ENCODE results near the gene ADD3. TPM values are rescaled to one million over a fixed set of nuclear protein-coding genes. Genes with fewer than 3 reads are reported as not detected.
"Not testable (repeated sequence)": the region's sequence is repeated elsewhere in the genome, so short reads cannot be mapped to it uniquely, and the experiment has no call there.

The ADD3 gene
- total RNA-seq, 1 donor from 2014 or later, result 77.2 TPM

DNA sequence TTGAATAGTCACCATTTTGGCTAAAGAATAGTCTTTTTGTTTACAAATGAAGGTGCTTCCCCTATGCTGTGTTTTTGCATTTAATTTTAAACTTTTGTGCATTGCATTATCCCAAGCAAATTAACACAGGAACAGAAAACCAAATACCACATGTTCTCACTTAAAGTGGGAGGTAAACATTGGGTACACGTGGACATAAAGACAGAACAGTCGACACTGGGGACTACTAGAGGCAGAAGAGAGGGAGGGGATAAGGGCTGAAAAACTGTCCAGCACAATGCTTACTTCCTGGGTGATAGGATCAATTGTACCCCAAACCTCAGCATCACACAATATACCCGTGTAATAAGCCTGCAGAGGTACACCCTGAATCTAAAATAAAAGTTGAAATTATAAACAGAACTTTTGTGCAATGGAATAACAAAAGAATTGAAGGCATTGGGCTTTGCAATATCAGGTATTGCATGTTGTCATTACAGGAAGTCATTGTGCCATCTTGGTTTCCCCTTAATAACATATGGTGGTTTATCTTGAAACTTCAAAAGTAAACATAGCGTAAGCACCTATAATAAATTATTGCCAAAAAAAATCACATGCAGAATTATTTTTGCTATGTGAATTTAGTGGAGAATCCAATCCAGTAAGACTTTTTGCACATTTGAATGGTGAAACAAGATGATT lies 16.1 kb downstream of the ADD3 start:
- no peak for DNase-seq (ENCODE audit: low spot score)
- intact Hi-C loops (cut with DNase I), result no loop called here

DNA sequence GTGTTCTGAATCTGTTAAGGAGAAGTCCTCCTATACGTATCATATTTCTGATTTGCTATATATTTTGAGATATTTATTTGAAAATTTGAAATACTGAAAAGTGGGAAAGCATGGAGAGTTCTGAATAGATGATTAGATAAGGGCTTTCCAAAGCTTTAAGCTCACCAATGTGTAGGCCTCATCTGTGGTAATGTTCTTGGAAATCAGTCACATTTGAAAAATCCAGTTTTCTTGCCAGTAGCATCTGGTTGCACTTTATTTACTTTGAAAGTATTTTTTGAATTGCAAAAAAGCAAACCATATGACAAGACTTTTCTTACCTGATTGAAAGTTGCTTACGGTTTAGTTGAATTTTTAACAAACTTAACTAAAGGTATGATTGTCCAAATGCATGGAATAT lies 21.7 kb downstream of the ADD3 start:
- intact Hi-C loops (cut with DNase I), result no loop called here
- DNase-seq (ENCODE audit: low spot score), result no peak

DNA sequence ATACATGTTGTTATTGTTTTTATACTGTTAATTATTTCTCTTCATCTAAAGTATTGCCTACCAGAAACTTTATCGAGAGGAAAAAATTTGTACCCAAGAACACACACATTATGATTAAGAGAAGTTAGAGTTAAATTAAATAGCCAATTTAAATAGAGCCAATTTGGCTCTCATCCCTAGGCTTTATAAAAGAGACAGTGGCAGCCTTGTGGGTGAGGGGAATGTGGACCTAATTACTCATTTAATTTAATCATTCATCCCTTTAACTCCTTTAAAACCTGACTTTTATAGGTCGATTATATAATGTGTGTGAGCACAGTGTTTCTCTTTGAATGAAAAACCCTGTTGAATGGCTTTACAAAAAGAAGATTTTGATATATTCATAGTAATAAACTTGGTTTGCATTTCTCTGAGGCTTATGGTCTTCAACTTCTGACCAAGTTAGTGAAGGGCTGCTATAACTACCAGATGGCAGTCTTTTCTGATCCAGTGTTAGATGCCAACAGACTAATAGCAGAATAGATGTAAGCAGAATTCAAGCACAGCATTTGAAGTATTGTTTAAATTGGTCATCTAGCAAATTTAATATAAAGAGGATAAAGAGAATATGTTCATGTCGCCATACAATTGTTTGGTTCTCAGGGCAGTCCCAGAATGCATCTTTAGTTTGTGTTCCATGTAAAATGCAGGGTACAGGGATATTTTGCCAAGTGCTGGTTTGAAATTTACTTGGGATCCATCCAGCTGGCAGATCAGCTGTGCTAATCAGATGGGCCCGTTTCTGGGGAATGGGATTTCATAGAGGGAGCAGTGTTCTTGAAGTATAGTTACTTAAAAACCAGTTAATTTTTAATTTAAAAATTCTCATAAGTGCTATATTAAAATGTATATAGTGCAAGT lies 25.3 kb downstream of the ADD3 start:
- intact Hi-C loops (cut with DNase I), result no loop called here
- no peak for DNase-seq (ENCODE audit: low spot score)

DNA sequence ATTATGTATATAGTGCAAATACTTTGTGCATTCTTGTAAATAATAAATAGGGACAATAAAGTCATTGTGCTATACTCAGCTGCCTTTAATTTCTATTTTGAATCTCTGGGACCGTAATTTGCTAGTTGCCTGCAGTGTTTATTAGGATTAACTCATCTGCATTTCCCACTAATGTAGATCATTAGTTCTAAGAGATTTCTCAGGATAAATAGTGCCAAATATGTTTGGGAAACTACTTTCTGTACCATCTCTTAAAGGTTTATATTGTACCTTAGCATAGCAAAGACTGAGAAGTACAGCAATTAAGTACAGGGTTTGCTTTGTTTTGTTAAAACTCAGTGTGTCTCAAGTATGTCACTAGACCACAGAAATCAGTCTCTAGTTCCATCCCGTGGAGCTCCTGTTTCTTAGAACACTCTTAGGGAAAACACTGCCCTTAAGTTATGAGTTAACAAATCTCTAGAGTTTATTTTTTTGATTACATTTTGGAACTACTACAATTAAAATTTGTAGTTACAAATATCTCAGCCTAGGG lies 26.0 kb downstream of the ADD3 start:
- DNase-seq (ENCODE audit: low spot score), result no peak
- intact Hi-C loops (cut with DNase I), result no loop called here

DNA sequence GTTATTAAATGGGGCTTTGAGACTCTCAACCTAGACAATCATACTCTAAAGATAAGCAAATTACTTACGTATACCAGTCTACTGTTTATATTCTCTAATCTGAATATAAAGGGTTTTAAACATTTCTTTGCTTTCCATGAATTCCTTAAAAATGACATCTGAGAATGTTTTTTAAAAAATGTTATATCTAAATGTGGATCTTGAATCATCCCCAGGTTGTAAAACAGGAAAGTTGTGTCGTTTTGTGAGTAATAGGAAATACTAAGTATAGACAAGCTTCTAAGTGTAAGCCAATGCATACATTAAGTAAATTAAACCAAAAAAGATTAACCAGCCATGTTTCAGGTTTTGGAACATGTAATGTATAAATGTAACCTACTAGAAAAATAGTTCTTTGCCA lies 26.8 kb downstream of the ADD3 start:
- intact Hi-C loops (cut with DNase I), result no loop called here
- no peak for DNase-seq (ENCODE audit: low spot score)

DNA sequence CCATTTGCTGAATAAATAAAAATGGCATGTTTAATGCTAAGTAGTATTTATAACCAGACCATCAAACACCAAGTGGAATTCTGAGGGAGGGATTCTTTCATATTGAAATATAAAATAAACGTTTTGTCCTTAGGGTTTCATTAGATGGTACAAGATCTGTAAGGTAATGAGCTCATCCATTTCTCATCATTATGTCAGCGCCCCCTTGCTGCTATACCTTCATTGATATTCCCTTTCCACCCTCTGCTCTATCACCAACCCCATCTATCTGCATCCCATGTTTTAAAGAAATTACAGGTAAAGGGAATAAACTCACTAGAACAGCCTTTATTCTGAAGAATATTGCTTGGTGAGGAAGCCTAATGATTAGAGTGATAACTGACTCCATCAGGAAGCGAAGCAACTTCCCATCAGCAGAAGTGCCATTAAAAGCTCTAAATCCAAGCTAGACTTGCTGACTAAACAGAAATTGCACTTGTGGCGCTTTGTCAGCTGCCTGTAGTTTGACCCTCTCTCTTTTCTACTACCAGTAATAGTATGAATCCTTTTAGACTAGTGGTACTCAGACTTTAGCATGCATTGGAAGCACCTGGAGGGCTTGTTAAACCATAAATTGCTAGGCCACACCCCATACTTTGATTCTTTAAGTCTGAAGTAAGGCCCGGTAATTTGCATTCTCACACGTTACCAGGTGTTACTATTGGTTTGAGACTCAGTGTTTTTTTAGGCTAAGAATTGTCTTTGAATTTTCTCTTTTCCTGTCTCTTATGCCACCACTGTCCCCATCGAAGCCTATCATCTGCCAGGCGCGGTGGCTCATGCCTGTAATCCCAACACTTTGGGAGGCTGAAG lies 27.5 kb downstream of the ADD3 start:
- intact Hi-C loops (cut with DNase I), result no loop called here
- DNase-seq (ENCODE audit: low spot score), result no peak

DNA sequence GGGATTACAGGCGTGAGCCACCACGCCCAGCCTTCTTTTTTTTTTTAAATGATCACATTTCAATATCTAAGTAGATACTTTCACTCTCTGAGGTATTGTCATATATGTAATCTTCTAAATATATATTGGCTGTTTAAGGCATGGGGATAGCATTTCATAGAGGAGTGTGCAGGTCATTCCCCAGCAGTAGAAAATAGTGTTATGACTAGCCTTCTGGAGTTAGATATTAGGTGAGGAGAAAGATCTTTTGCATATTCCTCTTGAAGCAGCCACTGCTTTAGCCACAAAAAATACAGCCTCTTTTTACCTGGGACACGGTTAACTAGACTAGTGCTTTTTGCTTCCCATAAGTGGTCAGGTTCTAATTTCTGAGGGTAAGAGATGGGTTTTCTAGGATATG lies 28.9 kb downstream of the ADD3 start:
- no peak for DNase-seq (ENCODE audit: low spot score)
- intact Hi-C loops (cut with DNase I), result no loop called here

DNA sequence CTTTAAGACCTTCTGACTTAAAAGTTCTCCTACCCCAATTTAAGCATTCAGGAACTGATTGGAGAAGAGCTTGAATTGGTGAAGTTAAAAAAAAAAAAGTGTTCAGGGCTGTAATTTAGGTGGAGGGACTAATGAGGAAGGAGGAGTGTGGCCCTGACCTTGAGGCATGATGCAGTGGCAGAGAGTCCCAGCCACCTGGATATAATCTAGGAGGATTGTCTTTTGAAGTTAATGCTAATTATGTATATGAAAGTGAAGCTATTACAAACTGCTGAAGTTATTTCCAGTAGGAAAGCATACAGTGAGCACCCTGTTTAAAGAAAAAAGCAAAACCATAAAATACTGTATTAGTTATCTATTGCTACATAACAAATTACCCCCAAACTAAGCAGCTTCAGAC lies 31.5 kb downstream of the ADD3 start:
- no peak for DNase-seq (ENCODE audit: low spot score)
- intact Hi-C loops (cut with DNase I), result no loop called here

DNA sequence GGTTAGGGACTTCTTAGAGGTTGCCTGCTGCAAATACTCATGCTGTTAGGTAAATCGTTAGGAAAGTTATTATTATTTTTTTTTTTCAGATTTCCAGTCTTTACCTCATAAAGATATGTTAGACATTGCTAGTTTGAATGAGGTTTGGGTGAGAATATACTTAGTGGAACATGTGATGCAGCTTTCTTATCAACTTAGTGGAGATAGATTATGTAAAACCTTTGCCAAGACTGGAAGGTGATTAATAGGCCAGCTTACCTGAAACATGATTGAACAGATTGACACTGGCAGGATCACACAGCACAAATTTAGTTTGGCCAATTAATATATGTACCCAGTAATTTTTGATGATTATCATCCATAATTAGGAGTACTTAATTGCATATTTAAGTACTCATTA lies 32.3 kb downstream of the ADD3 start:
- no peak for DNase-seq (ENCODE audit: low spot score)
- intact Hi-C loops (cut with DNase I), result no loop called here

DNA sequence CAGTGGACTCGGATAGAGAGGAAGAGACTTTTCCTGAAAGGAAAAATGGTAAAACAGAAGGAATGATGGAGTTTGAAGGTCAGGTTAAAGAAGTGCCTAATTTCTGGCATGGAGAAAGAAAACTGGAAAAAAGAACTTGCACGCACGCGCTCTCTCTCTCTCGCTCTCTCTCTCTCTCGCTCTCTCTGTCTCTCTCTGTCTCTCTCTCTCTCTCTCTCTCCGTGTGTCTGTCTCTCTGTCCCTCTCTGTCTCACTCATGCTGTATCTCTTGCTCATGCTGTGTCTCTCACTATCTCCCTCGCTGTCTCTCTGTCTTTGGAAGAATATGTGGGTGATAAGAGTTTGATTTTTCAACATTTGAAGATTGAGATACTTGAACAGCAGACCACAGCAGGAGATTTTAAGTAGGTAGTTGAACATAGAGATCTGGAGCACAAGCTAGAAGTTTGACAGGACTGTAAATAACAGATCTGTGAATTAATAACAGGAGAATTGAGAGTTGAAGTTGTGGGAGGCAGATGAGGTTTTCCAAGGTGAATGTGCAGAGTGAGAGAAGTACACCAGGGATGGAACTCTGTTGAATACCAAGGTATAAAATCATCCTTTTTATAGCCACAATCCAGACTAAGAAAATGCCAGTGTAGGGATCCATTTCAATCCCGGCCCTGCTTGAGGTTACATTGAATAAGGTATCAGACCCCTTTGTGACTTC lies 33.1 kb downstream of the ADD3 start:
- intact Hi-C loops (cut with DNase I), result no loop called here
- DNase-seq (ENCODE audit: low spot score), result no peak

DNA sequence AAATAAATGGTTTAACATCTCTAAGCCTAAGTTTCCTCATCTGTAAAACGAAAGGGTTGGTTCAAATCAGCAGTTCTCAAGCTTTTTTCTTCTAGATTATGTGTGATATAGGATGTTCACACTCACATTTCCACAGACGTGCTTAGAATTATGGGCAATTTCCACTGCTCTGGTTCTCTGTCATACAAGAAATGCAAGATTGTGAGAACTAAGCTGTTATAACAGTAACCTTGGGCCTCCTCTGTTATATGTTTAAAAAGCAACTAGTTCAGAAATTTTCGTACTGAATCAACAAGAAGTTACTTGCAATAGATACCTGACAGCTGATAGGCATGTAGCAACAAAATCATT lies 33.7 kb downstream of the ADD3 start:
- no peak for DNase-seq (ENCODE audit: low spot score)
- intact Hi-C loops (cut with DNase I), result no loop called here

DNA sequence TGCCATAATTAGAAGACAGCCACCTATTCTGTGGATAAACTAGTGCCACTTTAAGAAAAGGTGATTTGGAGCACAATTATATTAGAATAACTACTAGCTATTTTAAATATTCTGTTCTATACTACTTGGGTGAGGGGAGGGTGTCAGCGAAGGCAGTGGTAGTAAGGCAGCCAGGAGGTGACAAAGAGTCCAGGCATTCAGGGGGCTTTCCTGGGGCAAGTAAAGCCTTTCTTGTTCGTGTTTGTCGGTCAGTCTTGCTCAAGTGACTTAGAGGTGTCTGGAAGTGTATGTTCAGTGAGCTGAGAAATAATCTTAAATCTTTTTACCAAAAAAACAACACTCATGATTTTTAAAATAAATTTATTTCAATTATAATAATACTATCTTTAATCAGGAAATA lies 34.4 kb downstream of the ADD3 start:
- intact Hi-C loops (cut with DNase I), result no loop called here
- no peak for DNase-seq (ENCODE audit: low spot score)

DNA sequence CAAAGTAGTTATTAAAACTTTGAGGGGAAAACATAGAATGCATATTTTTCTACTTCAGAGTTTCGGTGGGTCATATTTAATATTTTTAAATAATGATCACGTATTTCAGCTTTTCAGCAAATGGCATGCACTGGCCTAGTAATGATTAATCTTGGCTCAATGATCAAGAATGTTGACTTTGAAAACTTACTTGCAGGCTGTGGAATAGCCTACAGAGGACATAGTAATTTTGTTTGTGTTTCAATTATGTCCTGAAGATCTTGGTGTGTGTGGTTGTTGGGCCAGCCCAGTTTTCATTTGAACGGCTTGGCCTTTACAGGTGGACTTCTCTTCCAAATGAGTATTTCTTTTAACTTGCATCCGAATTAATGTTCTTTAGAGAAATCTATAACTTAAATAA lies 35.1 kb downstream of the ADD3 start:
- no peak for DNase-seq (ENCODE audit: low spot score)
- intact Hi-C loops (cut with DNase I), result no loop called here

DNA sequence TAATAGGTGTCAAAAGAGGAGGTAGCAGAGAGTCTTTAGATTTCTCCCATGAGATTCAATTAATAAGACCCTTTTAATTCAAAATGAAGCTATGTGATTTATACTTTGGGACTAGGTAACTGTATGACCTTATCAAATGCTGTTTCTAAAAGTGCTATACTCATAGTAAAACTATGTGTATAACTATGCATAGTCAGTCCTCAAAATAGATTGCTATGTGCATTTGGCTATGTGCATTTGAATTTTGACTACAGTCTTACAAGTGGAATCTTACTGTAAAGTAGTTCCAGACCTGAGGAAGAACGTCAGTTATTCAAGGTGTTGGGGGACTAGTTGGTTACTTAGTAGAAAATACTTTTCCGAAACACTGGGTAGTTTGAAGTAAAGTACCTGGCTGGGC lies 36.9 kb downstream of the ADD3 start:
- intact Hi-C loops (cut with DNase I), result no loop called here
- no peak for DNase-seq (ENCODE audit: low spot score)

DNA sequence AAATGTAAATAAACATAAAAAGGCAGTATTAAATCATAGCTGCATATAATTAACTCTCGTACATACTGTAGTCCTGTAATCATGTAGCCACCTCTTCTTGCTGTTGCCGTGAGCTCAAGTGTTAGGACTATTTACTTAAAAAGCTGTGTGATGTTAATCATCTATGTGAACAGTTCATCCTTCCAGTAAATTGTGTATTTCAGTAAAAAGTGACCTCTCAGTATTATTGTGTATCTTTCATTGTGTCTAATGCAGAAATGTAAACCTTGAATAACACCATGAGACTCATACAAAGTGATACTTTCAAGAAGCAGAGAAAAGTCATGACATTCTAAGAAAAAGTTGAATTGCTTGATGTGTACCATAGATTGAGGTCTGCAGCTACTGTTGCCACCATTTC lies 38.0 kb downstream of the ADD3 start:
- intact Hi-C loops (cut with DNase I), result no loop called here
- no peak for DNase-seq (ENCODE audit: low spot score)

DNA sequence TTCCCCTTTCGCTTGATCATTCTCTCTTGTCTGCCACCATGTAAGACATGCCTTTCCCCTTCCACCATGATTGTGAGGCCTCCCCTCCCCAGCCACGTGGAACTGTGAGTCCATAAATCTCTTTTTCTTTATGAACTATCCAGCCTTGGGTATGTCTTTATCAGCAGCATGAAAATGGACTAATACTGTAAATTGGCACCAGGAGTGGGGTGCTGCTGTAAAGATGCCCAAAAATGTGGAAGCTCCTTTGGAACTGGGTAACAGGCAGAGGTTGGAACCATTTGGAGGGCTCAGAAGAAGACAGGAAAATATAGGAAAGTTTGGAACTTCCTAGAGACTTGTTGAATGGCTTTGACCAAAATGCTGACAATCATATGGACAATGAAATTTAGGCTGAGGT lies 40.4 kb downstream of the ADD3 start:
- DNase-seq (ENCODE audit: low spot score); intact Hi-C loops (cut with DNase I): not testable (repeated sequence)

DNA sequence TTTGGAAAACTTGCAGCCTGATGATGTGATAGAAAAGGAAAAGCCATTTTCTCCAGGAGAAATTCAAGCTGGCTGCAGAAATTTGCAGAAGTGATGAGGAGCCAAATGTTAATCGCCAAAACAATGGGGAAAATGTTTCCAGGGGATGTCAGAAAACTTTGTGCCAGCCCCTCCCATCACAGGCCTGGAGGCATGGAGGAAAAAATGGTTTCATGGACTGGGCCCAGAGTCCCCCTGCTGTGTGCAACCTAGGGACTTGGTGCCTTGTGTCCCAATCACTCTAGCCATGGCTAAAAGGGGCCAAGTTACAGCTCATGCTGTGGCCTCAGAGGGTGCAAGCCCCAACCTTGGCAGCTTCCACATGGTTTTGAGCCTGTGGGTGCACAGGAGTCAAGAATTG lies 41.0 kb downstream of the ADD3 start:
- DNase-seq (ENCODE audit: low spot score), result no peak
- intact Hi-C loops (cut with DNase I), result no loop called here

DNA sequence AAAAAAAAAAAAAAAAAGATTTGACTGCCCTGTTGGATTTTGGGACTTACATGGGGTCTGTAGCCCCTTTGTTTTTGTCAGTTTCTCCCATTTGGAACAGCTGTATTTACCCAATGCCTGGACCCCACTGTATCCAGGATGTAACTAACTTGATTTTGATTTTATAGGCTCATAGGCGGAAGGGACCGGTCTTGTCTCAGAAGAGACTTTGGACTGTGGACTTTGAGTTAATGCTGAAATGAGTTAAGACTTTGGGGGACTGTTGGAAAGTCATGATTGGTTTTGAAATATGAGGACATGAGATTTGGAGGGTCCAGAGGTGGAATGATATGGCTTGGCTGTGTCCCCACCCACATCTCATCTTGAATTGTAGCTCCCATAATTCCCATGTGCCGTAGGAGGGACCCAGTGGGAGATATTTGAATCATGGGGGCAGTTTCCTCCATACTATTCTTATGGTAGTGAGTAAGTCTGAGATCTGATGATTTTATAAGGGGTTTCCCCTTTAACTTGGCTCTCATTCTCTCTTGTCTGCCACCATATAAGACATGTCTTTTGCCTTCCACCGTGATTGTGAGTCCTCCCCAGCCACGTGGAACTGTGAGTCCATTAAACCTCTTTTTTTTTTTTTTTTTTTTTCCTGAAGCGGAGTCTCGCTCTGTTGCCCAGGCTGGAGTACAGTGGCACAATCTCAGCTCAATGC lies 42.3 kb downstream of the ADD3 start:
- DNase-seq (ENCODE audit: low spot score); intact Hi-C loops (cut with DNase I): not testable (repeated sequence)

DNA sequence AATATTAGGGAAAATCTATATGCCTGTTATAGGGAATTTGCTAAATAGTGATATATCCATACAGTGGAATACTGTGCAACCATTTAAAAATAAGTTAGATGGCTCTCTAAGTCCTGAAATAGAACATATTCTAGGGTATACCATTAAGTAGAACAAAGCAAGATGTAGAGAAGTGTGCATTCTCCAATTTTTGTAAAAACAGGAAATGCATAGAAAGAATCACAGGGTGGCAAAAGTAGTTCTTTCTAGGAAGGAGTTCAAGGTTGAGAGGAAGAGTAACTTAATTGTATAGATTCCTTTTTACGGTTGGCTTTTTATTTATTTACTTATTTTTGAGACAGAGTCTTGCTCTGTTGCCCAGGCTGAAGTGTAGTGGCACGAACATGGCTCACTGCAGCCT lies 43.7 kb downstream of the ADD3 start:
- intact Hi-C loops (cut with DNase I), result no loop called here
- DNase-seq (ENCODE audit: low spot score), result no peak

All from cardiac septum (tissue), 1 donor.